Umbilical cord (tissue), 2 donors: ENCODE results near the gene SLC45A3. TPM values are rescaled to one million over a fixed set of nuclear protein-coding genes. Genes with fewer than 3 reads are reported as not detected.
"Not testable (repeated sequence)": the region's sequence is repeated elsewhere in the genome, so short reads cannot be mapped to it uniquely, and the experiment has no call there.

ENCODE experiments used
- DNase-seq: peaks from one replicate; pipeline ENCODE4 v3.0.0-alpha.2; 2015; ENCODE audit warnings: low spot score
- total RNA-seq: library from RNA; depleted of rRNA; stranded (reverse); fragments of >200 nt; gene quantifications from one replicate; pipeline ENCODE4 v1.2.3, GENCODE V29; 2014; ENCODE audit warnings: low replicate concordance; ENCODE audit not compliant: insufficient read depth

Gene SLC45A3
- 3.6 TPM for total RNA-seq

- DNase-seq = peak; percentile 43
Measured at GRCh38 chr1:205680073-205680851, at the start of gene SLC45A3. Gene SLC45A3, minus strand, starts transcription at chr1:205680509. Its CDS starts 15,853 bp downstream, at chr1:205664656.

- no peak for DNase-seq
Measured at GRCh38 chr1:205726619-205727125, 46.4 kb upstream of the SLC45A3 start.

GRCh38 chr1:205725514-205725913 is 45.2 kb upstream of the SLC45A3 start:
- DNase-seq = no peak

GRCh38 chr1:205720740-205721139 is 40.4 kb upstream of the SLC45A3 start:
- not testable (repeated sequence) for DNase-seq

GRCh38 chr1:205719762-205720161 is 39.5 kb upstream of the SLC45A3 start:
- DNase-seq = no peak

GRCh38 chr1:205719015-205719414 is 38.7 kb upstream of the SLC45A3 start:
- no peak for DNase-seq

GRCh38 chr1:205716371-205717132 is 36.2 kb upstream of the SLC45A3 start:
- DNase-seq = no peak

- DNase-seq = no peak
Measured at GRCh38 chr1:205715628-205716027, 35.3 kb upstream of the SLC45A3 start.

GRCh38 chr1:205714906-205715246 is 34.6 kb upstream of the SLC45A3 start:
- DNase-seq = no peak

- no peak for DNase-seq
Measured at GRCh38 chr1:205714190-205714905, 34.0 kb upstream of the SLC45A3 start.

- DNase-seq = peak; percentile 86
Measured at GRCh38 chr1:205711105-205712048, 31.1 kb upstream of the SLC45A3 start.

GRCh38 chr1:205710201-205711062 is 30.1 kb upstream of the SLC45A3 start:
- no peak for DNase-seq

GRCh38 chr1:205709640-205710039 is 29.3 kb upstream of the SLC45A3 start:
- no peak for DNase-seq

- no peak for DNase-seq
Measured at GRCh38 chr1:205709059-205709398, 28.7 kb upstream of the SLC45A3 start.

GRCh38 chr1:205706601-205707502 is 26.5 kb upstream of the SLC45A3 start:
- DNase-seq = no peak

- DNase-seq = peak; percentile 49
Measured at GRCh38 chr1:205704903-205705302, 24.6 kb upstream of the SLC45A3 start.

- no peak for DNase-seq
Measured at GRCh38 chr1:205703072-205703471, 22.8 kb upstream of the SLC45A3 start.

- no peak for DNase-seq
Measured at GRCh38 chr1:205701891-205702290, 21.6 kb upstream of the SLC45A3 start.

- DNase-seq = no peak
Measured at GRCh38 chr1:205701420-205701819, 21.1 kb upstream of the SLC45A3 start.
